Calu3 (cell line): ENCODE results near the gene CPT2. TPM values are rescaled to one million over a fixed set of nuclear protein-coding genes. Genes with fewer than 3 reads are reported as not detected.
A peak's percentile ranks its signal among the peaks of the same experiment; 100 is the strongest.

Experiments
- BruUV-seq: library from RNA; stranded (reverse); fragments of 400-500 nt; replicated peaks from 2 replicates; lab custom pipeline; 2021; lab: Mats Ljungman, UMichigan
- CTCF ChIA-PET: fragments of 300-600 bp; sonication (Branson Sonifier 250); formaldehyde crosslinking; loops from one replicate; lab custom pipeline; 2022; ENCODE audit warnings: antibody characterized with exemption; lab: Charles Lee
- DNase-seq: peaks from one replicate; pipeline ENCODE4 v3.0.0; 2022
- H3K27ac Mint-ChIP-seq: one replicate; pipeline ENCODE4 v1.8.0; 2022; ENCODE audit warnings: mixed read lengths; ENCODE audit not compliant: unreplicated experiment
- H3K27me3 Mint-ChIP-seq: one replicate; pipeline ENCODE4 v1.8.0; 2022; ENCODE audit warnings: mixed read lengths; ENCODE audit not compliant: unreplicated experiment
- H3K36me3 Mint-ChIP-seq: one replicate; pipeline ENCODE4 v1.8.0; 2022; ENCODE audit warnings: mild to moderate bottlenecking, moderate library complexity, mixed read lengths; ENCODE audit not compliant: insufficient read depth, unreplicated experiment
- H3K4me1 Mint-ChIP-seq: one replicate; pipeline ENCODE4 v1.8.0; 2022; ENCODE audit warnings: mild to moderate bottlenecking, low read depth, mixed read lengths; ENCODE audit not compliant: unreplicated experiment
- H3K4me3 Mint-ChIP-seq: one replicate; pipeline ENCODE4 v1.8.0; 2022; ENCODE audit warnings: mild to moderate bottlenecking, low read depth, moderate library complexity, mixed read lengths; ENCODE audit not compliant: unreplicated experiment
- H3K9me3 Mint-ChIP-seq: one replicate; pipeline ENCODE4 v1.8.0; 2022; ENCODE audit warnings: low read depth, mixed read lengths; ENCODE audit not compliant: unreplicated experiment
- CTCF ChIP-seq: fragments of 200-600 bp; IDR thresholded peaks from one replicate; pipeline ENCODE4 v1.8.0; 2022; ENCODE audit warnings: antibody characterized with exemption; ENCODE audit not compliant: unreplicated experiment
- intact Hi-C: fragments of 100-400 bp; cut with micrococcal nuclease; formaldehyde crosslinking; loops from one replicate; pipeline ENCODE4 v1.10.0; 2022; ENCODE audit not compliant: unreplicated experiment
- total RNA-seq: library from RNA; stranded (reverse); gene quantifications from 2 replicates; pipeline ENCODE4 v1.2.3, GENCODE V29; 2022

The CPT2 gene
- total RNA-seq, 1 experiment from 2014 or later: 18.5 TPM

GRCh38 chr1:53190210-53190611, 6.4 kb upstream of the CPT2 start:
- CTCF ChIA-PET: interaction anchor here (0.8 to 1.2 kb wide), 3 partner anchors 26 to 78 kb away, joined by 3 to 5 read pairs (median 3); no protein-coding TSS in a partner anchor
- H3K27ac Mint-ChIP-seq: no peak overlapping the region
- DNase-seq: no peak
- intact Hi-C loops: no loop called here
- no peaks in the 10 kb centered on the region for H3K36me3 Mint-ChIP-seq
- no peaks in the 10 kb centered on the region for H3K9me3 Mint-ChIP-seq
- BruUV-seq: no TSS peak
- peaks cover 33% of the 10 kb centered on the region for H3K27me3 Mint-ChIP-seq
- peaks cover 26% of the 10 kb centered on the region for H3K4me1 Mint-ChIP-seq
- H3K4me3 Mint-ChIP-seq: no peak overlapping the region
- no peak for TF ChIP-seq CTCF

GRCh38 chr1:53195246-53196016, 1.2 kb upstream of the CPT2 start:
- CTCF ChIA-PET: no interaction called here
- H3K27ac Mint-ChIP-seq: no peak overlapping the region

GRCh38 chr1:53196017-53196484, 573 bp upstream of the CPT2 start:
- CTCF ChIA-PET: no interaction called here

More at GRCh38 chr1:53195246-53196016, 1.2 kb upstream of the CPT2 start:
- Mint-ChIP-seq H3K36me3 (peaks cover 22% of the 10 kb centered on the region), H3K4me3 (no peak overlapping the region), H3K4me1 (peaks cover 48% of the 10 kb centered on the region), H3K27me3 (no peaks in the 10 kb centered on the region), H3K9me3 (no peaks in the 10 kb centered on the region)
- no peak for DNase-seq
- intact Hi-C loops: loop anchor here (5.0 kb wide), 1 partner anchor 493 kb away; no protein-coding TSS in a partner anchor
- BruUV-seq: no TSS peak
- no peak for TF ChIP-seq CTCF

More at GRCh38 chr1:53196017-53196484, 573 bp upstream of the CPT2 start:
- no peak for TF ChIP-seq CTCF
- H3K36me3 Mint-ChIP-seq: peaks cover 22% of the 10 kb centered on the region
- peak overlapping the region; percentile 52 for H3K27ac Mint-ChIP-seq
- H3K4me3 Mint-ChIP-seq: peak overlapping the region; percentile 87
- peaks cover 42% of the 10 kb centered on the region for H3K4me1 Mint-ChIP-seq
- H3K27me3 Mint-ChIP-seq: no peaks in the 10 kb centered on the region
- H3K9me3 Mint-ChIP-seq: no peaks in the 10 kb centered on the region
- no peak for DNase-seq
- no TSS peak for BruUV-seq
- intact Hi-C loops: loop anchor here (5.0 kb wide), 1 partner anchor 494 kb away; no protein-coding TSS in a partner anchor
